ENCODE data around the gene TPRN.

The TPRN gene

GRCh38 chr9:137167277-137167746 lies 33.2 kb downstream of the TPRN start:
- H3K4me3 ChIP-seq (ENCODE audit: insufficient read depth, low read length, poor library complexity, severe bottlenecking) = no peak overlapping the region
- no peak overlapping the region for H2AFZ ChIP-seq (ENCODE audit: low read depth, low read length, severe bottlenecking)
- H3K79me2 ChIP-seq (ENCODE audit: insufficient read depth, low read length) = no peaks in the 10 kb centered on the region
- H3K4me2 ChIP-seq (ENCODE audit: low read depth, low read length, poor library complexity, severe bottlenecking) = no peak overlapping the region
- H3K27ac ChIP-seq (ENCODE audit: low read depth, low read length) = no peak overlapping the region
- TF ChIP-seq CTCF (IDR thresholded peaks at IDR 0.05; ENCODE audit: insufficient read depth, low read length, poor library complexity, severe bottlenecking) (no peak), EZH2phosphoT487 (conservative IDR thresholded peaks at IDR 0.05; ENCODE audit: low read length) (no peak)
- no peaks in the 10 kb centered on the region for H3K9me3 ChIP-seq (ENCODE audit: insufficient read depth, low read length)
- H3K9ac ChIP-seq (ENCODE audit: low read length) = no peak overlapping the region
- no peaks in the 10 kb centered on the region for H4K20me1 ChIP-seq (ENCODE audit: low read depth, low read length)
- H3K36me3 ChIP-seq (ENCODE audit: low read length) = no peaks in the 10 kb centered on the region
- no peaks in the 10 kb centered on the region for H3K27me3 ChIP-seq (ENCODE audit: low read length)
- no peaks in the 10 kb centered on the region for H3K9me2 ChIP-seq (replicated peaks; ENCODE audit: insufficient read depth, low read length)
- no peaks in the 10 kb centered on the region for H3F3A ChIP-seq (ENCODE audit: insufficient read depth)

- Histone ChIP-seq H3K36me3 (ENCODE audit: low read length) (no peaks in the 10 kb centered on the region), H3K27me3 (ENCODE audit: low read length) (no peaks in the 10 kb centered on the region), H3K4me2 (ENCODE audit: low read depth, low read length, poor library complexity, severe bottlenecking) (no peak overlapping the region), H3K79me2 (ENCODE audit: insufficient read depth, low read length) (no peaks in the 10 kb centered on the region), H2AFZ (ENCODE audit: low read depth, low read length, severe bottlenecking) (no peak overlapping the region), H3F3A (ENCODE audit: insufficient read depth) (no peaks in the 10 kb centered on the region), H3K9me3 (ENCODE audit: insufficient read depth, low read length) (no peaks in the 10 kb centered on the region), H3K9ac (ENCODE audit: low read length) (no peak overlapping the region), H3K9me2 (replicated peaks; ENCODE audit: insufficient read depth, low read length) (no peaks in the 10 kb centered on the region), H4K20me1 (ENCODE audit: low read depth, low read length) (no peaks in the 10 kb centered on the region), H3K27ac (ENCODE audit: low read depth, low read length) (no peak overlapping the region), H3K4me3 (ENCODE audit: insufficient read depth, low read length, poor library complexity, severe bottlenecking) (no peak overlapping the region)
- no peak for TF ChIP-seq EZH2phosphoT487 (conservative IDR thresholded peaks at IDR 0.05; ENCODE audit: low read length)
- no peak for TF ChIP-seq CTCF (IDR thresholded peaks at IDR 0.05; ENCODE audit: insufficient read depth, low read length, poor library complexity, severe bottlenecking)
Observed at GRCh38 chr9:137166380-137167229, 33.9 kb downstream of the TPRN start.

- Histone ChIP-seq H3K36me3 (ENCODE audit: low read length) (no peaks in the 10 kb centered on the region), H3K27me3 (ENCODE audit: low read length) (no peaks in the 10 kb centered on the region), H4K20me1 (ENCODE audit: low read depth, low read length) (no peaks in the 10 kb centered on the region), H3F3A (ENCODE audit: insufficient read depth) (no peaks in the 10 kb centered on the region), H3K79me2 (ENCODE audit: insufficient read depth, low read length) (no peaks in the 10 kb centered on the region), H3K9me3 (ENCODE audit: insufficient read depth, low read length) (no peaks in the 10 kb centered on the region), H3K27ac (ENCODE audit: low read depth, low read length) (no peak overlapping the region), H3K9me2 (replicated peaks; ENCODE audit: insufficient read depth, low read length) (no peaks in the 10 kb centered on the region), H3K9ac (ENCODE audit: low read length) (no peak overlapping the region), H3K4me3 (ENCODE audit: insufficient read depth, low read length, poor library complexity, severe bottlenecking) (no peak overlapping the region), H3K4me2 (ENCODE audit: low read depth, low read length, poor library complexity, severe bottlenecking) (no peak overlapping the region), H2AFZ (ENCODE audit: low read depth, low read length, severe bottlenecking) (no peak overlapping the region)
- TF ChIP-seq CTCF (IDR thresholded peaks at IDR 0.05; ENCODE audit: insufficient read depth, low read length, poor library complexity, severe bottlenecking) = no peak
- TF ChIP-seq EZH2phosphoT487 (conservative IDR thresholded peaks at IDR 0.05; ENCODE audit: low read length) = no peak
Observed at GRCh38 chr9:137165250-137165836, 35.2 kb downstream of the TPRN start.
